Measurements from ENCODE around the gene UNC45A. TPM values are rescaled to one million over a fixed set of nuclear protein-coding genes. Genes with fewer than 3 reads are reported as not detected.

UNC45A gene
- total and polyA plus RNA-seq, 2 of the 4 experiments (the other 2 are of a cell fraction): 68.9 to 100 TPM

DNA sequence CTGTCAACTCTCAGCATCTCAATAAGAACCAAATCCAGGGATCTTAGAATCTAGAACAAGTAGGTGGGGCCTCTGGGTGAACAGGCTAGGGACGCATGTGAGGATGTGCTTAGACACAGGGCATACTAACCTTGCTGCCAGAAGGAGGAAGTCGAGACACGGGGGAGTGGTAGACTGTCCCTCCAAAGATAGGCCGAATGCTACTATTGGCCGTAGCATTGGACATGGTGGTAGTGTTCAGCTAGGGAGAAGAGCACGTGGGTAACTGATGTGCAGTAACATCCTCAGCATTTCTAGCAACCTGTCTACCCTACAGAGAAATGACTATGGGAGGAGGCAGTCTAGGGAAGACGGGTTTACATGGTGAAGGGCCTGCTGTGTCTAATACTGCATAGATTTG, 35.2 kb downstream of the UNC45A start:
- Histone ChIP-seq H4K5ac (ENCODE audit: low read depth, low read length) (no peak overlapping the region), H3K14ac (replicated peaks; ENCODE audit: low read depth, low read length) (no peak overlapping the region), H4K8ac (ENCODE audit: low read depth in 2 of 2, low read length in 2 of 2) (no peak overlapping the region), H2AK5ac (ENCODE audit: low read depth, low read length) (no peak overlapping the region), H3K9ac (ENCODE audit: low read depth, low read length) (no peak overlapping the region), H4K91ac (ENCODE audit: insufficient read depth, low read depth, low read length) (no peak overlapping the region), H2BK120ac (ENCODE audit: low read depth, low read length) (no peak overlapping the region), H3K9me1 (ENCODE audit: insufficient read depth, low read length) (0 out of 2 replicates have a peak, but pooled peaks cover 5% of the 10 kb centered on the region), H3K27me3 (ENCODE audit: control insufficient read depth, insufficient read depth, low read length) (no peaks in the 10 kb centered on the region), H3K4me1 (ENCODE audit: control insufficient read depth, insufficient read depth, low read length) (no peaks in the 10 kb centered on the region), H2BK20ac (ENCODE audit: low read depth, low read length) (no peak overlapping the region), H3K27ac (ENCODE audit: insufficient read depth, low read length) (no peak overlapping the region), H3K79me1 (ENCODE audit: low read depth in 1 of 2, low read length in 2 of 2) (peaks cover 11 to 17% of the 10 kb centered on the region in 2 experiments; a peak in 3 of 4 replicates), H3K56ac (ENCODE audit: extremely low read depth, insufficient read depth, low read length) (no peak overlapping the region), H4K20me1 (ENCODE audit: insufficient read depth, low read length) (no peaks in the 10 kb centered on the region), H3K9me3 (ENCODE audit: control insufficient read depth, insufficient read depth, low read length) (no peaks in the 10 kb centered on the region), H2BK5ac (ENCODE audit: low read depth, low read length, poor library complexity, severe bottlenecking) (no peak overlapping the region), H3K4me3 (ENCODE audit: insufficient read depth, low read depth, low read length) (no peak overlapping the region), H3K18ac (ENCODE audit: low read depth, low read length) (no peak overlapping the region), H3K23ac (ENCODE audit: low read depth, low read length) (no peak overlapping the region), H2AK9ac (replicated peaks; ENCODE audit: low read depth, low read length, poor library complexity) (no peak overlapping the region), H2AFZ (replicated peaks; ENCODE audit: low read length, poor library complexity) (no peak overlapping the region), H3K36me3 (ENCODE audit: control insufficient read depth, insufficient read depth, low read length) (peaks cover 42% of the 10 kb centered on the region), H3K4me2 (ENCODE audit: low read depth, low read length) (no peak overlapping the region), H2BK15ac (ENCODE audit: low read depth, low read length) (no peak overlapping the region), H3K4ac (ENCODE audit: low read depth, low read length) (no peak overlapping the region)
- TF ChIP-seq NFE2L2 (IDR thresholded peaks at IDR 0.05; ENCODE audit: low read depth, low read length) (no peak), RCOR1 (IDR thresholded peaks at IDR 0.05; ENCODE audit: insufficient replicate concordance, low read length) (no peak), RFX5 (IDR thresholded peaks at IDR 0.05; ENCODE audit: low read depth, low read length) (no peak), POLR2A (IDR thresholded peaks at IDR 0.05; ENCODE audit: low read depth, low read length) (no peak), RAD21 (IDR thresholded peaks at IDR 0.05; ENCODE audit: low read length) (no peak), CHD1 (IDR thresholded peaks at IDR 0.05; ENCODE audit: low read depth, low read length) (no peak)
- TF ChIP-seq, protein P1, sequence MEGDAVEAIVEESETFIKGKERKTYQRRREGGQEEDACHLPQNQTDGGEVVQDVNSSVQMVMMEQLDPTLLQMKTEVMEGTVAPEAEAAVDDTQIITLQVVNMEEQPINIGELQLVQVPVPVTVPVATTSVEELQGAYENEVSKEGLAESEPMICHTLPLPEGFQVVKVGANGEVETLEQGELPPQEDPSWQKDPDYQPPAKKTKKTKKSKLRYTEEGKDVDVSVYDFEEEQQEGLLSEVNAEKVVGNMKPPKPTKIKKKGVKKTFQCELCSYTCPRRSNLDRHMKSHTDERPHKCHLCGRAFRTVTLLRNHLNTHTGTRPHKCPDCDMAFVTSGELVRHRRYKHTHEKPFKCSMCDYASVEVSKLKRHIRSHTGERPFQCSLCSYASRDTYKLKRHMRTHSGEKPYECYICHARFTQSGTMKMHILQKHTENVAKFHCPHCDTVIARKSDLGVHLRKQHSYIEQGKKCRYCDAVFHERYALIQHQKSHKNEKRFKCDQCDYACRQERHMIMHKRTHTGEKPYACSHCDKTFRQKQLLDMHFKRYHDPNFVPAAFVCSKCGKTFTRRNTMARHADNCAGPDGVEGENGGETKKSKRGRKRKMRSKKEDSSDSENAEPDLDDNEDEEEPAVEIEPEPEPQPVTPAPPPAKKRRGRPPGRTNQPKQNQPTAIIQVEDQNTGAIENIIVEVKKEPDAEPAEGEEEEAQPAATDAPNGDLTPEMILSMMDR (conservative IDR thresholded peaks at IDR 0.05; ENCODE audit: low read depth, low read length): no peak
- POLR2A ChIA-PET (ENCODE audit: unreplicated experiment): no interaction called here
- DNase-seq (no peak), ATAC-seq (ENCODE audit: low read depth) (no peak)
- in situ Hi-C loops (cut with MboI; ENCODE audit: low sequenced_read_pairs): no loop called here
- dilution Hi-C loops (cut with HindIII; ENCODE audit: low sequenced_read_pairs, unreplicated experiment): no loop called here
- WGBS, 2 experiments (ENCODE audit: extremely low coverage in 2 of 2, insufficient read length in 1 of 2): 100% methylated on average over 2 of the region's 7 CpGs; no CpG with 5 or more reads in 1 of the 2 experiments
- no TSS peak for BruUV-seq (replicated peaks)
- intact Hi-C loops (cut with micrococcal nuclease): no loop called here
- CTCF ChIA-PET: no interaction called here

Data from IMR-90 (cell line).